GM19372 (cell line): Measurements from ENCODE around the gene CENPP.
"Not testable (repeated sequence)": the region's sequence is repeated elsewhere in the genome, so short reads cannot be mapped to it uniquely, and the experiment has no call there.

Experiments used
- ATAC-seq: cut with Tn5 transposase; IDR thresholded peaks from one replicate; pipeline ENCODE4 v1.9.1; 2021; ENCODE audit warnings: mild to moderate bottlenecking, low read depth, moderate library complexity; ENCODE audit not compliant: unreplicated experiment

Gene CENPP

DNA sequence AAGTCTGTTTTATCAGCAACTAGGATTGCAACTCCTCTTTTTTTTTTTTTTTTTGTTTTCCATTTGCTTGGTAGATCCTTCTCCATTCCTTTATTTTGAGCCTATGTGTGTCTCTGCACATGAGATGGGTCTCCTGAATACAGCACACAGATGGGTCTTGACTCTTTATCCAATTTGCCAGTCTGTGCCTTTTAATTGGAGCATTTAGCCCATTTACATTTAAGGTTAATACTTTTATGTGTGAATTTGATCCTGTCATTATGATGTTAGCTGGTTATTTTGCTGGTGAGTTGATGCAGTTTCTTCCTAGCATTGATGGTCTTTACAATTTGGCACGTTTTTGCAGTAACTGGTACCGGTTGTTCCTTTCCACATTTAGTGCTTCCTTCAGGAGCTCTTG is 246.1 kb downstream of the CENPP start:
- ATAC-seq = not testable (repeated sequence)

DNA sequence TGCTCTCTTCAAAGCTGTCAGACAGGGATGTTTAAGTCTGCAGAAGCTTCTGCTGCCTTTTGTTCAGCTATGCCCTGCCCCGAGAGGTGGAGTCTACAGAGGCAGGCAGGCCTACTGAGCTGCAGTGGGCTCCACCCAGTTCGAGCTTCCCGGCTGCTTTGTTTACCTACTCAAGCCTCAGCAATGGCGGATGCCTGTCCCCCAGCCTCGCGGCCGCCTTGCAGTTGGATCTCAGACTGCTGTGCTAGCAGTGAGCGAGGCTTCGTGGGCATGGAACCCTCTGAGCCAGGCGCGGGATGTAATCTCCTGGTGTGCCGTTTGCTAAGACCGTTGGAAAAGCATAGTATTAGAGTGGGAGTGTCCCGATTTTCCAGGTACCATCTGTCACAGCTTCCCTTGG is 247.9 kb downstream of the CENPP start:
- ATAC-seq = not testable (repeated sequence)

DNA sequence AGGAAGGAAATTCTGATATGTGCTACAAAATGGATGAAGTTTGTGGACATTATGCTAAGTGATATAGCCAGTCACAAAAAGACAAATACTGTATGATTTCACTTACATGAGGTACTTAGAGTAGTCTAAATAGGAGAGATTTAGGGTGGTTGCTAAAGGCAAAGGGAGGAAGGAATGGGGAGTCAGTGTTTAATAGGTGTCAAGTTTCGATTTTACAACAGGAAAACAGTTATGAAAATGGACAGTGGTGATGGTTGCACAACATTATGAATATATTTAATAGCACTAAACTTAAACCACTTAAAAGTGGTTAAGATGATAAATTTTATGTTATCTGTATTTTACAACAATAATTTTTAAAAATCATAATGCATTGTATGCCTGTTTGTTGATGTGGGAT is 250.4 kb downstream of the CENPP start:
- no peak for ATAC-seq

DNA sequence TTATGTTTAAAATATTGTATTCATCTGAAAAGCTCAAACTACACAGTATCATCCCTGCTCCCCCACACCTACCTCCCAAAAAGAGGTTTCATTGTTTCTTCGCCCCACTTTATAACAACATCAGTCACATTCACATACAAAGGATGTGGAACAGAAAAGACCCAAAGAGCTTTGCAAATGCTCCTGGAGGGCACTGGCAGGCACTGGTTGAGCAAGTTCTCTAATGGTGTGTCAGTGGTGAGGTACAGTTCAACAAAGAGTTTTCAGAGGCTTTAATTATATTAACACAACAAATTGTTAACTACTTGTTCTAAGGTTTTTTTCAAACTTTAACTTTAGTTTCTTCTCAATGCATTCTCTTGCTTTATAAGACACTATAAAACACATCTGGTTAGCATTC is 264.2 kb downstream of the CENPP start:
- no peak for ATAC-seq

DNA sequence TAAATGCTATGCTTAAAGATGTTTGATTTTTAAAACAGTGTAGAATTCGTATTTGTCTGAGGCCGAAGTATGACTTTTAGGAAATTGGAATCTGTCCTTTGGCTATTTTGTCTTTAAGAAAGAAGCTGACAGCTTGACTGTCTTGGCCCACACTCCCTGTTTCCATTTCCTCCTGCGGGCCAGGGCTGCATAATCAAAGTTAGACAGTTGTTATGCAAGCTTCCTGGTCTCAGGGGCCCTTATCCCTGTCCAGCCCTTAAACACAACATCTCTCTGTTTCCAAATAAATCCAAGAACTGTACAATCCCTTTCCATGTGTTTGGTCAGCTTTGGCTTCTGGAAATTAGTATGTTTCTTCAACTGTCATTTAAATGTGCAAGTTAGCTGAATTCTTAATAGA is 264.6 kb downstream of the CENPP start:
- no peak for ATAC-seq

DNA sequence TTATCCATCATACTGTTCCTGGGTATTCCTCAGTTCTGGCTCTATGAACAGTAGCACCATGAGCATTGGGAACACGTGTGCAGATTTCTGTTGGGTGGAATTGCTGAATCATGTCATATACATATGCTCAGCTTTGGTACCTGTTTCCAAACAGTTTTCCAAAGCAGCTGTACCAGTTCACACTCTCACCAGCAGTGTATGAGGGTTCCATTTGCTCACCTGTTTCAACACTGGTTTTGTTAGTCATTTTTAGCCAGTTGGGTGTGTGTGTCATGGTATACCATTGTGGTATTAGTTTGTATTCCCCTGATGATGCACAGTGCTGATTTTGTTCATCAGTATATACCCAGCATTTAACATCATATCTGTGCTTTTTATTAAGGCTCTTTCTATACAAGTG is 266.8 kb downstream of the CENPP start:
- ATAC-seq = no peak

DNA sequence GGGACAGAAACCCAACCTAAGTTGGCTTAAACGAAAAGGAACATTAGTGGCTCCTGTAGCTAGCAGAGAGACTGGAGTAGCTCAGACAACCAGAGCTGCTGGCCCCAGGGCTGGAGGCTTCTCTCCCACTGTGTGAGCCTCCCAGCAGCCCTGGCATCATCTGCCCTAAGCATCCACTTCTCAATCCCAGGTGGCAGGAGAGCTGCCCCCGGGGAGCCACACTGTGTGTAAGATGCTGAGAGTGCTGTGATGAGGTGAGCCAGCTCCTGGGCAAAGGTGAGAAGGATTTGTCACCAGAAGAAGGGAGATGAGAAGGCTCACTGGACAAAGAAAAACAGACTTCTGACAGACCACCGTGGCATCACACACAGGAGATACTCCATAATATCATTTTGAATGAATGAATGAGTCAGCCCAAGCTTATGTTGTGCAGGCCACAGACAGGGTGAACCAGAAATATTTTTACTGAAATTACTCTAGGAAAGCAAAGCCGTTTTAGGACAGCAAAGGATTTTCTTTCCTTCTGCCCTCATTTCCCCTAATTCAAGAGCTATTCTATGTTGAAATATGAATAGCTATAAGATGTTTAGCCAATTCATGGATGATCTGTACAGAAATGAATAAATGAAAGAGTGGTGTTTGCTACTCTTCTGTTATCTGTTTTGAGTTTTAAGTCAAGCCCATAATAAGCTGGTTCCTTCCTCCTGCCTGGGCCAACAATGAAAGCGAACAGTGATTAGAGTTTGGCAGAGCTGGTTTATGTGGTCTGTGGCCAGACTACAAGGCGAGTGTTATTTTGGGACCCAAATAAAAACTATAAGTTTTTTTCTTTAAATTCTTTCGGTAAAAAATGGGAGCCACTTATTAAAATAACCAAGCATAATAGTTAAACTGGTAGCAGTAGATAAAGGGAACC is 267.5 kb downstream of the CENPP start:
- no peak for ATAC-seq

DNA sequence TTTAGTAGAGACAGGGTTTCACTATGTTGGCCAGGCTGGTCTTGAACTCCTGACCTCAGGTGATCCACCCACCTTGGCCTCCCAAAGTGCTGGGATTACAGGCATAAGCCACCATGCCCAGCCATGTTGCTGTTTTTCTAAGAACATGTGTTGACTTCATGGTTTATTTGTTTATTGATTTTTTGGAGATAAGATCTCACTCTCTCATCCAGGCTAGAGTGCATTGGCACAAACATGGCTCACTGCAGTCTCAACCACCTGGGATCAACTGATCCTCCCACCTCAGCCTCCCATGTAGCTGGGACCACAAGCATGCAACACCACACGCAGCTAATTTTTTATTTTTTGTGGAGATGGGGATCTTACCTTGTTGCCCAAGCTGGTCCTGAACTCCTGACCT is 269.3 kb downstream of the CENPP start:
- not testable (repeated sequence) for ATAC-seq

DNA sequence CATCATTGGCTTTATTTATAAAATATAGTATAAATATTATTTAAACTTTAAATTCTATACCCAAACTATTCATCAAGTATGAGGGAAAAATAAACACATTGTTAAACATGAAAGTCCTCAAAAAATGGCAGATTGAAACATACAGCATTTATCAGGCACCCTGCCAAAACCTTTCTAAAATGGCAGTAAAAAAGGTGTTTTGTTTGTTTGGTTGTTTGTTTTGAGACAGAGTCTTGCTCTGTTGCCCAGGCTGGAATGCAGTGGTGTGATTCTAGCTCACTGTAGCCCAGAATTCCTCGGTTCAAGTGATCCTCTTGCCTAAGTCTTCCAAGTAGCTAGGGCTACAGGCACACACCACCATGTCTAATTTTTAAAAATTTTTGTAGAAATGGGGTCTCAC is 270.2 kb downstream of the CENPP start:
- no peak for ATAC-seq

DNA sequence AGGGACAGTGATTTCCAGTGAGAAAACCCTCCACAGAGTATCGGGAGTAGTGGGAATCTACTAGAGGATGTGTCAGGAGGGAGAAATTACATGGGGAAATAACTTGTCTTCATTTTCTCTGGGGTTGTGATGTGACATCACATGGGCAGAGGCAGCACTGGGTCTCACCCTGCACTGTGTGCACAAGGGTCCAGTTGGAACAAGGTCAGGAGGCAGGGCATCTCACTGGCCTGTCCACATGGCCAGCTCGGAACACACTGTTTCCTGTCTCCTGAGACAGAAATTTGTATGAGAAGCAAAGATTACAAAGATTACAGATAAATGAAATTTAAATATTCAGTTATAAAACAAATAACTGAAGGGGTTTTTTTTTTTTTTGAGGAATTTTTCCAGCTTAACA is 272.6 kb downstream of the CENPP start:
- no peak for ATAC-seq

DNA sequence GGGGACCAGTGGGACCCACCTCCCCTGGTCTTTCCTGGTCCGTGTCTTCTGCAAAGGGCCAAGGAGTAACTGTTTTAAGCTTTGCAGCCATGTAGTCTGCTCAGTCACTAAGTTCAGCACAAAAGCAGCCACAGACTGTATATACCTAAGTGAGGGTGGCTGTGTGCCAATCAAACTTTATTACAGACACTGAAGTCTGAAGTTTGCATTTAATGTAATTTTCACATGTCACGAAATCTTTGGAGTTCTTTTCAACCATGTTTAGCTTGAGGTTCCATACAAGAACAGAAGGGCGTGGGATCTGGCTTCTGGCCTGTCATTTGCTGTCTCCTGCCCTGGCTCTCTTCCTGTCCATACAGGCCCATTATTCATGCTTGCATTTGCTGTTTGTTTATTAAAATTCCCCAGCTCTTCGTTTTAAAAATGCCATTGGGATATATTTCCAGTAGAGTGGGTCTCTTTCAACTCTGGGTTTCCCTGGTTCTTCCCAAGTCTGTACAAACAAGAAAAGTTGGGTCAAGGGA is 274.2 kb downstream of the CENPP start:
- ATAC-seq = no peak

DNA sequence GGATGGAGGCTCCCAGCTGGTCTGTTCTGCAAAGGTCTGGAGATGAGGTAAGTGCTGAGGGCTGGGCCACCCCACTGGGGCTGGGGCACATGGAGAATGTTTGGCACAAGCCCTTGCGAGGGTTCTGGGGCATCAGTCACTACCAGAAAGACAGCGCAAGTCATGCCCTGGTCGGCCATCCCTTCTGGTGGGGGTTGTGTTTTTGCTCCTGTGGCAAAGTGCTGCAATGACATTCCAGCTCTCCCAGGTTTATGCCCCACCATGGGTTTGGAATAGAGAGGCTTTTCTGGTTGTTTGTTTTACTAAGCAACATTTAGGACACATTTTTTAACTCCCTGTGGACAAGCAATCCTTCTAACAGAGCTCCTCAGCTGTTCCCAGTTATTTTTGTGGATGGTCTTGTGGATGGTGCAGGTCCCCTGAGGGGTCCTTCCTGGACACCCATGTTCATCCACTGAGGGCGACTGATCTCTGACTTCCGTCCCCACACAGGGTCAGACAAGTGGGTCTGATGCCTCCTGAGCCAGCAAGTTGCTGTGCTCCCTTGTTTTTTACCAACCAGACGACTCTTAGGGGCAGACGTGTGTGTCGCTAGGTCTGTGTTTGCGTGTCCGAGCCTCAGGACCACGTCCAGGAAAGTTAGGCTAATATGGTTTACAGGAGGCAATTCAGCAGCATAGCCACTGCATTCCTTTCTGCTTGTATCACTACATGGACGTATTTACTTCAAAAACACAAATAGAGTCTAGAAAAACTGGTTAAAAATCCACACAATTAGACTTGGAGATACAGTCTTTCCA is 274.9 kb downstream of the CENPP start:
- no peak for ATAC-seq

DNA sequence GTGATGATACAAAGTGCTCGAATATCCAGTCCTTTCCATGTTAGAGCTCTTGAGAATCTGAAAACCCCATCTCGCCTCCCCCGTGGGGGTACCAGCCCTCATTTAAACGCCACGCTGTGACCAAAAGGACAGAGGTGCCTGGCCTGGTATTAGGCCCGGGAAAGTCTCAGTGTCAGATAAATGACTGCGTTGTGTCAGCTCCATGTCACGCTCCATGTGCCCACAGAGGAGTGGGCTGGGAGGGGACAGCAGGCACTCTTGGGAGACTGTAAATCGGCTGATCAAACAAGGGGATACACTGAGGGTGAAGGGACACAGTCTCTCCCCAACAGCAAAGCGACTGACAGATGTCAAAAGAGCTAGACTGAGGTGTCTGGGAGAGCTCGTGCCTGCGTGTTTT is 275.7 kb downstream of the CENPP start:
- ATAC-seq = no peak

DNA sequence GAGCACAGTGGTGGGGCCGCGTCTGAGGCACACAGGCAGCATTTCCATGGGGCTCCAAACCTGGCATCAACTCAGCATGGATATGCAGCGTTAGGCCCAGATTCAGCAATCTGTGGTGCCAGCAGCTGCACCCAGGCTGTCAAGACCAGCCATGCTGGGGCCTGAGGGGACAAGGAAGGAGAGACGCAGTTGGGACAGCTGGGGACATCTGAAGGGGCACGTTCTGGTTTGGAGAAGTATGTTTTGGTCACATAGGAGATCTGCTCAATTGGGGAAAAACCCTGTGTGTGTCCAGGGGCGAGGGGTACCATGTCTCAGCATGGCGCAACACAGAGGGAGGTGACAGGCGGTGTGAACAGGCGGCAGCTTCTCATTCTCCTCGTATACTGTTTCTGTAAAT is 276.7 kb downstream of the CENPP start:
- ATAC-seq = no peak

DNA sequence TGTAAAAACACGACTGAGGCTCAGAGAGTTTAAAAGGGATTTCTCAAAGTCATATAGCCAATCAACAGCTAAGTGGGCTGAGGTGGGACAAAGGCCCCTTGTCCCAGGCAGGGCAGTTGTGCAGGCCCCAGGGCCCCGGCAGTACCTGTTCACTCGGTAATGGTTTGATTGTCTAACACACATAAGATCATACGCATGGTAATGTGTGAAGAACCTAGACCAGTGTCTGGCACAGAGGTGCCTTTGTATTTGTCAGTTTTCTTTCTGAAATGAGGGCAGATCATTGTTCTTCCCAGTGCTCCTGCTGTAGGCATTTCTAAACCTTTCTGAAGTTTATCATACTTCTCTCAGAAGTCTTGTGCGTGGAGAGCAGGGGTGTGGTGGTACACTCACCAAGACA is 277.3 kb downstream of the CENPP start:
- ATAC-seq = no peak

DNA sequence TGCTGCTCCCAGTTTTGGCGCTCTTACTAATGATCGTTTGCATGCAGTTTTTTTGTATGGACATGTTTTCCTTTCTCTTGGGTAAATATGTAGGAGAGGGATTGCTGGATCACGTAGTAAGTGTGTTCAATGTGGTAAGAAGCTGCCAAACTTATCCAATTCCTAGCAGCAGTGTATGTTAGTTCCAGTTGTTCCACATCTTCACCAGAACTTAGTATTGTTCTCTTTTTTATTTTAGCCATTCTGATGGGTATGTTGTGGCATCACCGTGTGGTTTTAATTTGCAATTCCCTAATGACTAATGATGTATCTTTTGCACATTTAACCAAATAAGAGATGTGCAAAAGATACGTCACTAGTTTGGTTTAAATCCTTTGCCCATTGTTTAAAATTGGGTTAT is 278.2 kb downstream of the CENPP start:
- no peak for ATAC-seq

DNA sequence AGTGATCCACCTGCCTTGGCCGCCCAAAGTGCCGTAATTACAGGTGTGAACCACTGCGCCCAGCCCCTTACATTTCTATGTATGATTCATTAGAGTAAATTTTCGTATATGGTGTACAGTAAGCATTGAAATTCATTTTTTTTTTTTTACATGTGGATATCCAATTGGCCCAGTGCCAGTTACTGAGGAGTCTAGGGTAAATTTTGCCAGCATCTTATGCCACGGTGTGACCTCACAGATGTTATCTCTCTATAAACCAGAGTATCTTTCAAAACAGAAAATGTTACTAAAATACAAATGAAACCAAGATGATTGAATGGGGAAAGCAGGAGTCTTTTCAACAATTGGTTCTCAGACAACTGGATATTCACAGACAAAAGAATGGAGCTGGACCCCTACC is 279.5 kb downstream of the CENPP start:
- ATAC-seq = no peak

DNA sequence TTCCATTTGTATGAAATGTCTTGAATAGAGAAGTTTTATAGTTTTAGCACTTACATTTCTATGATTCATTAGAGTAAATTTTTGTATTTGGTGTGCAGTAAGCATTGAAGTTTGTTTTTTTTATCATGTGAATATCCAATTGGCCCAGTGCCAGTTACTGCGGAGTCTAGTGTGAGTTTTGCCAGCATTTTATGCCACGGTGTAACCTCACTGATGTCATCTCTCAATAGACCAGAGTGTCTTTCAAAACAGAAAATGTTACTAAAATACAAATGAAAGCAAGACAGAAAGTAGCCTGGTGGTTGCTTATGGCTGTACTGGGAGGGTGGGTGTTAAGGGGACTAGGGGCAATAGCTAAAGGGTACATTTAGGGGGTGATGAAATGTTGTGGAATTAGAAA is 281.3 kb downstream of the CENPP start:
- no peak for ATAC-seq

DNA sequence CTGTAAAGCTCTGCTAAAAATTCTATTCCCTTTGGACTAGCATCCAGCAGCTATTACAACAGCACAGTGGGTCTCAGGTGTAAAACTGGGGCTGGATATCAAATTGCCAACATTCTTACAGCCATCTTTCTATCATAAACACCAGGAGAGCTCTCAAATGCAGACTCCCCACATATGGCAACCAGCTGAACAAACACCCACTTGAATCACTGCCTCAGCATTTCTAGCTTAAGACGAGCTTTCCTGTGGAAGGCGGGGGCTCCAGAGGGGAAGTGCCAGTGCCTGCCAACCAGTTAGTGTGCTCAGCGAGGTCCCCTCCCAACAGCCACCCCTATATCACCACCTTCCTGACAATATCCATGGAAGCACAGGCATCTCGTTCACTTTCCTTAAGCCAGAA is 282.0 kb downstream of the CENPP start:
- no peak for ATAC-seq

DNA sequence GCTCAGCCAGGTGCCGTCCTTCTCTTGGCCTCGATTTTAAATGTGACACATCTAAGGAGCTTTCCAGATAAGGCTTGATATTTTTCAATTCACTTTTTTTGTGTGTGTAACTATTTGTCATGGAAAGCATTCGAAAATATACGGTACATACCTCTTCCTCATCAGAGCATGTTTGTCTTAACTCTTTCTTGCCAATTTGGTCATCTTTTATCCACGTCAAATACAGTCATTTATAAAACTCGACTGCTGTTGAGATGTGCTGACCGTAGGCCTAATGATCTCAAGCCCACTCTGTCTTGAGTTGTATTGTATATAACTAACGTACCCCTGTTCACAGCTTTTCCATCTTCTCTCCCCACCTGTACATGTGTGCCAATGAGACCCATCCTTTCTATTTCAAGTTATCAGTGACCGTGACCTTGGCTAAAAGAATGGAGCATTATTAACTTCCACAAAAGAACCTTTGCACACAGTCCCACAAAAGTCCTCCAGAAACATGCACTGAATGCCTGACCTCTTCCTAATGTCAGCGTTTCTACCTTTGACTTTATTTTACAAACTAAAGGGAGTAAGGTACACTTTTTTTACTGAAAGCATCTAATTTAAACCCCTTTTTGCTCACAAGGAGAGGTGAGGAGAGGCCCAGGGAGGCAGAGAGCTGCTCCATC is 282.6 kb downstream of the CENPP start:
- ATAC-seq = no peak

DNA sequence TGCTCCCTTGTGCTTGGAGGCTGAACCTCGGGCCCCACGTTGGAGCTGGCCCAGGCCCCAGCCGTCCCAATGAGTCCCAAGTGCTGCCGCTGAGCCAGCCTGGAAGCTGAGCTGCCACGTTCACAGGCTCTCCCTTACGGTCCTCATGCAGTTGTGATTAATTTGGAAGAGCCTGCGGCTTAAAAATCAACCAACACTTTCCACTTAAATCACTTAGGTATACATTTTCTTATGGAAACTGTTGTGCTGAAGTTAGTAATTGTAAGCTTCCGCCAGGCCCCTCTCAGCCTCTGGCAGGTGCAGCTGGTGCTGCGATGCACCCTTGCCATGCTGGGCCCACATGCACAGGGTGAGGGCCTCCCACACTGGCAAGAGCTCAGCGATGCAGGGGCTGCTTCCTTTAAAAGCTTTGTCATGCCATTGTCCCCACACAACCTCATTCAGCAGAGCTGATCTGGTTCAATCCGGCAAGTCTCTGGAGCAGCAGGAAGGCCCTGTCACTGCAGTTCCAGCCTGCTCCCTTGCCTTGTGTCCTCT is 283.2 kb downstream of the CENPP start:
- no peak for ATAC-seq
